ENCODE data around the gene RNF144B. TPM values are rescaled to one million over a fixed set of nuclear protein-coding genes. Genes with fewer than 3 reads are reported as not detected.

The RNF144B gene
- polyA plus RNA-seq, 2 of the 4 experiments (the other 2 are of a cell fraction) = 0.36 to 0.49 TPM

DNA sequence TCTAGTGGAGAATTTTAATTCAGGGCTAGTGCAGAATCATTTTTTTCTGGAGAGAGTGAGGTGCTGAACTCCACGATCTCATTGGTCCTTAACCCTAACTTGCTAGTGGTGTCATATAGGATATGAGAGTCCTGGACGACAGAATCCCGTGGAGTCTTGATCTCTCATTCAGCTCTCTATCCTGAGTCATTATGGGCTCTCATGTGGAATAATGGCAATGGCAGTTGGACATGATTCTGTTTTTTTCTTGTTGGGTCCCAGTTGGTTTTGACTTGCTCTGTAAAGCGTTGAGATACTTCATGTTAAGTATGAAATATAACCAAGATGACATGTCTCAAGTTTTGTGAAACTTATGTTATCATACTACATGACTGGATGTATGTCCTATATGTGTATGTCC is 6.3 kb upstream of the RNF144B start:
- FAIRE-seq (no peak), ATAC-seq (no peak), DNase-seq (ENCODE audit: low read depth in 1 of 2, low spot score in 1 of 2) (no peak)
- Histone ChIP-seq H3K4me3 (no peak overlapping the region), H3K4me2 (no peak overlapping the region), H3K9me3 (no peaks in the 10 kb centered on the region), H3K4me1 (no peaks in the 10 kb centered on the region), H3K27ac (no peak overlapping the region)
- 84% methylated on average over 4 of the region's 4 CpGs for WGBS (ENCODE audit: missing lambda C conversion rate)
- TF ChIP-seq, protein P1, sequence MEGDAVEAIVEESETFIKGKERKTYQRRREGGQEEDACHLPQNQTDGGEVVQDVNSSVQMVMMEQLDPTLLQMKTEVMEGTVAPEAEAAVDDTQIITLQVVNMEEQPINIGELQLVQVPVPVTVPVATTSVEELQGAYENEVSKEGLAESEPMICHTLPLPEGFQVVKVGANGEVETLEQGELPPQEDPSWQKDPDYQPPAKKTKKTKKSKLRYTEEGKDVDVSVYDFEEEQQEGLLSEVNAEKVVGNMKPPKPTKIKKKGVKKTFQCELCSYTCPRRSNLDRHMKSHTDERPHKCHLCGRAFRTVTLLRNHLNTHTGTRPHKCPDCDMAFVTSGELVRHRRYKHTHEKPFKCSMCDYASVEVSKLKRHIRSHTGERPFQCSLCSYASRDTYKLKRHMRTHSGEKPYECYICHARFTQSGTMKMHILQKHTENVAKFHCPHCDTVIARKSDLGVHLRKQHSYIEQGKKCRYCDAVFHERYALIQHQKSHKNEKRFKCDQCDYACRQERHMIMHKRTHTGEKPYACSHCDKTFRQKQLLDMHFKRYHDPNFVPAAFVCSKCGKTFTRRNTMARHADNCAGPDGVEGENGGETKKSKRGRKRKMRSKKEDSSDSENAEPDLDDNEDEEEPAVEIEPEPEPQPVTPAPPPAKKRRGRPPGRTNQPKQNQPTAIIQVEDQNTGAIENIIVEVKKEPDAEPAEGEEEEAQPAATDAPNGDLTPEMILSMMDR (IDR thresholded peaks at IDR 0.05) = no peak
- TF ChIP-seq, protein P2, sequence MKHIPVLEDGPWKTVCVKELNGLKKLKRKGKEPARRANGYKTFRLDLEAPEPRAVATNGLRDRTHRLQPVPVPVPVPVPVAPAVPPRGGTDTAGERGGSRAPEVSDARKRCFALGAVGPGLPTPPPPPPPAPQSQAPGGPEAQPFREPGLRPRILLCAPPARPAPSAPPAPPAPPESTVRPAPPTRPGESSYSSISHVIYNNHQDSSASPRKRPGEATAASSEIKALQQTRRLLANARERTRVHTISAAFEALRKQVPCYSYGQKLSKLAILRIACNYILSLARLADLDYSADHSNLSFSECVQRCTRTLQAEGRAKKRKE (CRISPR knock-in tag; IDR thresholded peaks at IDR 0.05; ENCODE audit: low read depth) = no peak
- ChIA-PET CTCF (interaction anchor here (0.6 to 1.7 kb wide), 2 partner anchors 11 to 123 kb away, joined by 4 to 5 read pairs; no protein-coding TSS in a partner anchor), POLR2A (no interaction called here)

DNA sequence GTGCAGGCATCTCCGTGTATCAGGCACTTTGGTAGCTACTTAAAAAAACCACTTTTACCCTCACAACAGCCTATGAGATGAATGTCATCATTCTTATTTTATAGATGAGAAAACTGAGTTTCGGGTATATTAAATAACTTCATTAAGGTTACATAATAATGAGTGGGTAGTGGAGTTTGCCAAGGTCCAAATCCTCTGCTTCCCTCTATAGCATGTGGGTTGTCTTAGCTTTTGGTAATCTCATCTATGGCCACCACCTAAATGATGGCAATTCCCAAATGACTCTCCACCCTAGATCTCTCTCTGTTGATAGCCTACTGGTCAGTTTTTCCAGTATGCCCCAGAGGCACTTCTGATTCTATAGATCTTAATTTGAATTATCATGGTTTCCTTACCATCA is 3.7 kb upstream of the RNF144B start:
- ChIA-PET POLR2A (no interaction called here), CTCF (interaction anchor here (0.5 kb wide), 1 partner anchor 1781 kb away, joined by 3 read pairs; no protein-coding TSS in a partner anchor)
- Histone ChIP-seq H3K4me2 (no peak overlapping the region), H3K27ac (no peak overlapping the region), H3K9me3 (no peaks in the 10 kb centered on the region), H3K4me1 (peaks cover 7% of the 10 kb centered on the region; the same call in 2 of the 3 replicates), H3K4me3 (no peak overlapping the region)
- 86% methylated on average over 2 of the region's 2 CpGs for WGBS (ENCODE audit: missing lambda C conversion rate)
- FAIRE-seq = no peak
- ATAC-seq = no peak
- no peak for TF ChIP-seq ESRRA (IDR thresholded peaks at IDR 0.05; ENCODE audit: borderline replicate concordance, low read length)
- TF ChIP-seq JUNB (IDR thresholded peaks at IDR 0.05) = no peak
- TF ChIP-seq HOXA7 (CRISPR knock-in tag; IDR thresholded peaks at IDR 0.05) = no peak
- TF ChIP-seq HOXB5 (CRISPR knock-in tag; IDR thresholded peaks at IDR 0.05) = no peak
- TF ChIP-seq, protein P3, sequence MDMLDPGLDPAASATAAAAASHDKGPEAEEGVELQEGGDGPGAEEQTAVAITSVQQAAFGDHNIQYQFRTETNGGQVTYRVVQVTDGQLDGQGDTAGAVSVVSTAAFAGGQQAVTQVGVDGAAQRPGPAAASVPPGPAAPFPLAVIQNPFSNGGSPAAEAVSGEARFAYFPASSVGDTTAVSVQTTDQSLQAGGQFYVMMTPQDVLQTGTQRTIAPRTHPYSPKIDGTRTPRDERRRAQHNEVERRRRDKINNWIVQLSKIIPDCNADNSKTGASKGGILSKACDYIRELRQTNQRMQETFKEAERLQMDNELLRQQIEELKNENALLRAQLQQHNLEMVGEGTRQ (IDR thresholded peaks at IDR 0.05) = no peak
- no peak for TF ChIP-seq SMC3 (IDR thresholded peaks at IDR 0.05)
- TF ChIP-seq, protein P4, sequence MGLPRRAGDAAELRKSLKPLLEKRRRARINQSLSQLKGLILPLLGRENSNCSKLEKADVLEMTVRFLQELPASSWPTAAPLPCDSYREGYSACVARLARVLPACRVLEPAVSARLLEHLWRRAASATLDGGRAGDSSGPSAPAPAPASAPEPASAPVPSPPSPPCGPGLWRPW (IDR thresholded peaks at IDR 0.05) = no peak
- no peak for TF ChIP-seq CHD2 (IDR thresholded peaks at IDR 0.05; ENCODE audit: low read length, partially characterized antibody)
- no peak for TF ChIP-seq FOSL2 (IDR thresholded peaks at IDR 0.05)
- TF ChIP-seq FOSL2 (CRISPR knock-in tag; IDR thresholded peaks at IDR 0.05) = no peak
- TF ChIP-seq POLR2A (IDR thresholded peaks at IDR 0.05; ENCODE audit: low read length) = no peak
- no peak for DNase-seq (ENCODE audit: low read depth in 1 of 2, low spot score in 1 of 2)

DNA sequence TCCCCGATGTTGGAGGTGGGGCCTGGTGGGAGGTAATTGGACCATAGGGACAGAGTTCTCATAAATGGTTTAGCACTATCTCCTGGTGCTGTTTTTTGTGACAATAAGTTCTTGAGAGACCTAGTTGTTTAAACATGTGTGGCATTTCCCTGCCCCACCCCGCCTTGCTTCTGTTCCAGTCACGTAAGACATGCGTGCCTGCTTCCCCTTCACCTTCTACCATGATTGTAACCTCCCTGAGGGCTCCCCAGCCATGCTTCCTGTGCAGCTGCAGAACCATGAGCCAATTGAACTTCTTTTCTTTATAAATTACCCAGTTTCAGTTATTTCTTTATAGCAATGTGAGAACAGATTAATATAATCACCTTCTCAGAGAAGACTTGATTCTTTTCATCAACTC is 2.5 kb upstream of the RNF144B start:
- Histone ChIP-seq H3K4me2 (no peak overlapping the region), H3K4me1 (peaks cover 17% of the 10 kb centered on the region; the same call in 2 of the 3 replicates), H3K4me3 (no peak overlapping the region), H3K27ac (no peak overlapping the region), H3K9me3 (no peaks in the 10 kb centered on the region)
- ChIA-PET POLR2A (no interaction called here), CTCF (interaction anchor here (0.8 kb wide), 1 partner anchor 14 kb away, joined by 3 read pairs; no protein-coding TSS in a partner anchor)
- FAIRE-seq = no peak
- no peak for DNase-seq (ENCODE audit: low read depth in 1 of 2, low spot score in 1 of 2)
- ATAC-seq = no peak
- 80% methylated on average over 4 of the region's 4 CpGs for WGBS (ENCODE audit: missing lambda C conversion rate)
- no peak for TF ChIP-seq PHF8 (IDR thresholded peaks at IDR 0.05; ENCODE audit: borderline replicate concordance, low read depth)
- no peak for TF ChIP-seq POLR2AphosphoS2 (conservative IDR thresholded peaks at IDR 0.05; ENCODE audit: low read length)
- no peak for TF ChIP-seq EP300 (IDR thresholded peaks at IDR 0.05)
- TF ChIP-seq, protein P1 (IDR thresholded peaks at IDR 0.05) = no peak
- no peak for TF ChIP-seq CHD4 (IDR thresholded peaks at IDR 0.05; ENCODE audit: borderline replicate concordance)
